ENCODE results near the gene EHD2.
A peak's percentile ranks its signal among the peaks of the same experiment; 100 is the strongest.

The EHD2 gene

GRCh38 chr19:47701717-47702552 is 11.3 kb upstream of the EHD2 start:
- no peak overlapping the region for H3K4me3 ChIP-seq (ENCODE audit: low read depth, low read length)
- DNase-seq (ENCODE audit: low read depth, low spot score): no peak
- in situ Hi-C loops (cut with HindIII; ENCODE audit: low sequenced_read_pairs): no loop called here
- no peak for TF ChIP-seq CTCF (IDR thresholded peaks at IDR 0.05; ENCODE audit: low read depth, low read length)

GRCh38 chr19:47702671-47703070 is 10.6 kb upstream of the EHD2 start:
- H3K4me3 ChIP-seq (ENCODE audit: low read depth, low read length): no peak overlapping the region
- no peak for TF ChIP-seq CTCF (IDR thresholded peaks at IDR 0.05; ENCODE audit: low read depth, low read length)
- DNase-seq (ENCODE audit: low read depth, low spot score): no peak
- in situ Hi-C loops (cut with HindIII; ENCODE audit: low sequenced_read_pairs): no loop called here

DNA sequence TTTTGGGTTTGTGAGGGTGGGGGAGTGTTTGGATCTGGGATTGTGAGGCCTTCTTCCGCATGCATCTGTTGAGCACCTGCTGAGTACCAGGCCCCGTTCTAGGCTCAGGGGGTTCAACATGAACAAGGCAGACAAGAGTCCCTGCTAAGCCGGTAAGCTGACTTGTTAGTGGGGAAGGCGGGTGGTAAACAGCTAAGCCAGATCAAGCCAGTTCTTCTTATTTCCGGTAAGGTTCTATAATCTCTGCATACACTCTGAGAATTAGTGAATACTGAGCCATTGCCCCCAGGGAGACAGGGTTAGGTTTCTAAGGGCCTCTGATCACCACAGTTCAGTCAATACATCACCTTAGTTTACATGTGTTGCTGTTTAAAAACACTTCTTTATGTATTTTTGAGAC is 9.9 kb upstream of the EHD2 start:
- no peak overlapping the region for H3K4me3 ChIP-seq (ENCODE audit: low read depth, low read length)
- no peak for DNase-seq (ENCODE audit: low read depth, low spot score)
- no peak for TF ChIP-seq CTCF (IDR thresholded peaks at IDR 0.05; ENCODE audit: low read depth, low read length)
- in situ Hi-C loops (cut with HindIII; ENCODE audit: low sequenced_read_pairs): no loop called here

DNA sequence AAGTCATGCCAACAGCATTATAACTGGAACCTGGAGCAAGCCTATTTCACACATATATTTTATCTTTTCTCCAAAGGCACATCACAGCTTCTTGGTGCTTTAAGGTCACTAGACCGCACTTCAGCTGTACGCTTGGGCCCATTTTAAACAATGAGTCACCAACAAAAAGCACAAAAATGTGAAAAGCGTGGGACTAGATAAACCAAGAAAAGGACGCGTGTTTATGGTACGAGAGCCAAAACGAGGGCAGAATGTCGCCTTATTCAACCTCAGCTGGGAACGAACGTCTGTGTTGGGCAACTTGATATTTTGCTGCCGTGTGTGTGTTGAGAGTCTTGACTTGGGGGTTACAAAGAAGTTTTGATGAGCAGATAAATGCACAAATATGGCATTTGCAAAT is 9.2 kb upstream of the EHD2 start:
- TF ChIP-seq CTCF (IDR thresholded peaks at IDR 0.05; ENCODE audit: low read depth, low read length): no peak
- in situ Hi-C loops (cut with HindIII; ENCODE audit: low sequenced_read_pairs): no loop called here
- peak; percentile 77 for DNase-seq (ENCODE audit: low read depth, low spot score)
- H3K4me3 ChIP-seq (ENCODE audit: low read depth, low read length): no peak overlapping the region

- no peak for TF ChIP-seq CTCF (IDR thresholded peaks at IDR 0.05; ENCODE audit: low read depth, low read length)
- no peak for DNase-seq (ENCODE audit: low read depth, low spot score)
- in situ Hi-C loops (cut with HindIII; ENCODE audit: low sequenced_read_pairs): no loop called here
- H3K4me3 ChIP-seq (ENCODE audit: low read depth, low read length): no peak overlapping the region
Measured at GRCh38 chr19:47704656-47705055, 8.6 kb upstream of the EHD2 start.

DNA sequence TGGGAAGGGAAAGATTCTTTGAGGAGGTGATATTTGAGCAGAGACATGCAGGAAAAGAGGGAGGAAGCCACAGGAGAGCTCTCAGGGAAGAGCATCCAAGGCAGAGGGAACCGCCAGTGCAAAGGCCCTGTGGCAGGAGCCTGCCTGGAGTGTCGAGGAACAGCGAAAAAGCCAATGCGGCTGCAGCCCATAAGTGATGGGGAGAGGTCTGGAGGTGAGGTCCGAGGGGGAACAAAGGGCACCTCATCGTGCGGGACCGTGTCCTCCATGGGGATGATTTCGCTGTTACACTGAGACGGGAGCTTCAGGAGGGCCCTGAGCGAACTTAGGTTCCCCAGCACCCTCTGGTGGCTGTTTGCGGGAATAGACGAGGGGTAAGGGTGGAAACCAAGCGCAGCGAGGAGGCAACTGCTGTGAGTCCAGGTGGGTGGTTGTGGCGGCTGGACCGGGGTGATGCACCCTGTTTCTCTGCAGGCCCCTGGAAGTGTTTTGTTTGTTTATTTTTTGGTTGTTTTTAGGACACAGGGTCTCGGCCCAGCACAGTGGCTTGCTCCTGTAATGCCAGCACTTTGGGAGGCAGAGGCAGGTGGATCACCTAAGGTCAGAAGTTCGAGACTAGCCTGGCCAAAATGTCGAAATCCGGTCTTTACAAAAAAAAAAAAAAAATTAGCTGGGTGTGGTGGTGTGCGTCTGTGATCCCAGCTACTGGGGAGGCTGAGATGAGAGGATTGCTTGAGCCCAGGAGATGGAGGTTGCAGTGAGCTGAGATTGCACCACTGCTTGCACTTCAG is 5.9 kb upstream of the EHD2 start:
- DNase-seq (ENCODE audit: low read depth, low spot score): peak; percentile 66
- no peak overlapping the region for H3K4me3 ChIP-seq (ENCODE audit: low read depth, low read length)
- peak; percentile 91 for TF ChIP-seq CTCF (IDR thresholded peaks at IDR 0.05; ENCODE audit: low read depth, low read length)
- in situ Hi-C loops (cut with HindIII; ENCODE audit: low sequenced_read_pairs): no loop called here
